G401 (cell line): Measurements from ENCODE around the gene ZMAT2. TPM values are rescaled to one million over a fixed set of nuclear protein-coding genes. Genes with fewer than 3 reads are reported as not detected.

ENCODE experiments used
- total RNA-seq: library from RNA; depleted of rRNA; stranded (reverse); fragments of >200 nt; shearing (Covaris generic); gene quantifications from 2 replicates; pipeline ENCODE4 v1.2.3, GENCODE V29; 2014; rRNA removed

ZMAT2 gene
- total RNA-seq, 1 experiment from 2014 or later = 43.1 TPM

Other genes with a start within 250 kb of the ZMAT2 start
- gene EIF4EBP3, start 152.8 kb upstream of the ZMAT2 start, total RNA-seq = 1.3 TPM in 1 of 2 replicates, not detected in the other
- 50.9 and 53.8 TPM in 2 replicates for gene SRA1, start 143.0 kb upstream of the ZMAT2 start, total RNA-seq
- gene APBB3, start 135.8 kb upstream of the ZMAT2 start, total RNA-seq = 11.6 and 27.4 TPM in 2 replicates
- 24.4 and 44.6 TPM in 2 replicates for gene SLC35A4, start 135.6 kb upstream of the ZMAT2 start, total RNA-seq
- gene CD14, start 67.3 kb upstream of the ZMAT2 start, total RNA-seq = not detected in 2 replicates
- 11.0 and 35.3 TPM in 2 replicates for gene TMCO6, start 61.0 kb upstream of the ZMAT2 start, total RNA-seq
- gene NDUFA2, start 52.8 kb upstream of the ZMAT2 start, total RNA-seq = 75.7 and 84.8 TPM in 2 replicates
- 20.7 and 34.3 TPM in 2 replicates for gene IK, start 52.6 kb upstream of the ZMAT2 start, total RNA-seq
- gene WDR55, start 35.5 kb upstream of the ZMAT2 start, total RNA-seq = 19.3 and 27.2 TPM in 2 replicates
- gene DND1, start 26.9 kb upstream of the ZMAT2 start, total RNA-seq = not detected in 2 replicates
- gene HARS1, start 9.1 kb upstream of the ZMAT2 start, total RNA-seq = 76.3 and 80.6 TPM in 2 replicates
- gene HARS2, start 9.0 kb upstream of the ZMAT2 start, total RNA-seq = 20.9 and 30.0 TPM in 2 replicates
- gene PCDHA1, start 85.7 kb downstream of the ZMAT2 start, total RNA-seq = 0.03 TPM in 1 of 2 replicates, not detected in the other
- not detected in 2 replicates for gene PCDHA2, start 94.4 kb downstream of the ZMAT2 start, total RNA-seq
- gene PCDHA3, start 100.6 kb downstream of the ZMAT2 start, total RNA-seq = not detected in 2 replicates
- gene PCDHA4, start 106.6 kb downstream of the ZMAT2 start, total RNA-seq = 4.2 and 5.4 TPM in 2 replicates
- gene PCDHA5, start 121.2 kb downstream of the ZMAT2 start, total RNA-seq = under 0.01 and 0.31 TPM in 2 replicates
- gene PCDHA6, start 127.5 kb downstream of the ZMAT2 start, total RNA-seq = not detected in 2 replicates
- gene PCDHA7, start 133.8 kb downstream of the ZMAT2 start, total RNA-seq = 0.43 TPM in 1 of 2 replicates, not detected in the other
- gene PCDHA8, start 140.7 kb downstream of the ZMAT2 start, total RNA-seq = 0.03 TPM in 1 of 2 replicates, not detected in the other
- gene PCDHA9, start 147.9 kb downstream of the ZMAT2 start, total RNA-seq = not detected in 2 replicates
- gene PCDHA10, start 155.4 kb downstream of the ZMAT2 start, total RNA-seq = under 0.01 and 0.06 TPM in 2 replicates
- gene PCDHA11, start 168.5 kb downstream of the ZMAT2 start, total RNA-seq = 6.6 and 7.1 TPM in 2 replicates
- 3.0 and 8.2 TPM in 2 replicates for gene PCDHA12, start 174.9 kb downstream of the ZMAT2 start, total RNA-seq
- gene PCDHA13, start 181.7 kb downstream of the ZMAT2 start, total RNA-seq = 0.54 and 0.86 TPM in 2 replicates
- 6.5 and 9.5 TPM in 2 replicates for gene PCDHAC1, start 225.9 kb downstream of the ZMAT2 start, total RNA-seq